HG02759 (cell line): Measurements from ENCODE around the gene SLC13A5.

ENCODE experiments used
- ATAC-seq: cut with Tn5 transposase; IDR thresholded peaks from one replicate; pipeline ENCODE4 v1.9.1; 2021; ENCODE audit warnings: mild to moderate bottlenecking, moderate library complexity; ENCODE audit not compliant: unreplicated experiment

The SLC13A5 gene

GRCh38 chr17:6639586-6640535 lies 73.3 kb downstream of the SLC13A5 start:
- peak; percentile 23 for ATAC-seq

GRCh38 chr17:6639014-6639585 lies 74.1 kb downstream of the SLC13A5 start:
- no peak for ATAC-seq

- no peak for ATAC-seq
Measured at GRCh38 chr17:6638046-6638908, 74.9 kb downstream of the SLC13A5 start.

GRCh38 chr17:6637458-6637840 lies 75.7 kb downstream of the SLC13A5 start:
- no peak for ATAC-seq

- no peak for ATAC-seq
Measured at GRCh38 chr17:6636616-6637457, 76.3 kb downstream of the SLC13A5 start.

GRCh38 chr17:6636105-6636504 lies 77.1 kb downstream of the SLC13A5 start:
- no peak for ATAC-seq
